GM21526 (cell line): ENCODE results near the gene SPATA31C2.
"Not testable (repeated sequence)": the region's sequence is repeated elsewhere in the genome, so short reads cannot be mapped to it uniquely, and the experiment has no call there.

Experiments
- ATAC-seq: cut with Tn5 transposase; IDR thresholded peaks from one replicate; pipeline ENCODE4 v1.9.1; 2021; ENCODE audit warnings: moderate library complexity; ENCODE audit not compliant: unreplicated experiment, low FRiP score

Gene SPATA31C2

DNA sequence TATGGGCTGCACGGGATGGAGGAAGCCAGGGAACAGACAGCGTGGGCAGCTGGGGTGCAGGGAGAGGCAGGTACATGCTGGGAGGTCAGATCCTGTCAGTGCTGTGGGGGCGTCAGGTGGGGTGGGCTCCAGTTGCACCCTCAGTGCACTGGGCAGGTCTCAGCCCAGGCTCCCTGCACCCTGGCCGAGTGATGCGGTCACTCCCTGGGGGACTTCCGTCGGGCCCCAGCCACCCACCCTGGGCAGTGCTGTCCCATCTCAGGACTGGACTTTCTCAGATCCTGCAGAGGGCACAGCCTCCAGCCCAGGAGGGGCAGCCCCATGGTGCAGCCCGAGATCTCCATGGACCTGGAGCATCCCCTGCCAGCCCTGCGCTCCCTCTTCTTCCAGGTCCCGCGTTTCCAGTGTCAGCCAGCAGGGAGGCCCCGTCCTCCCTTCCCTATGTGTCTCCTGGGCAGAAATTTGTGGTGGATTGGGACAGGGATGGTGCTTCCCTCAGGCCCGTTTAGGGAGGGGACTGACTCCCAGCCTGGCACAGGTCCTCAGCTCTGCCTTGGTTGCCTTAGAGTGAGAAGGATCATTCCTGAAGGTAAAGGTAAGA lies 10.5 kb downstream of the SPATA31C2 start:
- not testable (repeated sequence) for ATAC-seq

- ATAC-seq = not testable (repeated sequence)
Observed at GRCh38 chr9:88123413-88123812, 14.9 kb downstream of the SPATA31C2 start.

GRCh38 chr9:88118121-88118520 lies 20.2 kb downstream of the SPATA31C2 start:
- ATAC-seq = not testable (repeated sequence)

DNA sequence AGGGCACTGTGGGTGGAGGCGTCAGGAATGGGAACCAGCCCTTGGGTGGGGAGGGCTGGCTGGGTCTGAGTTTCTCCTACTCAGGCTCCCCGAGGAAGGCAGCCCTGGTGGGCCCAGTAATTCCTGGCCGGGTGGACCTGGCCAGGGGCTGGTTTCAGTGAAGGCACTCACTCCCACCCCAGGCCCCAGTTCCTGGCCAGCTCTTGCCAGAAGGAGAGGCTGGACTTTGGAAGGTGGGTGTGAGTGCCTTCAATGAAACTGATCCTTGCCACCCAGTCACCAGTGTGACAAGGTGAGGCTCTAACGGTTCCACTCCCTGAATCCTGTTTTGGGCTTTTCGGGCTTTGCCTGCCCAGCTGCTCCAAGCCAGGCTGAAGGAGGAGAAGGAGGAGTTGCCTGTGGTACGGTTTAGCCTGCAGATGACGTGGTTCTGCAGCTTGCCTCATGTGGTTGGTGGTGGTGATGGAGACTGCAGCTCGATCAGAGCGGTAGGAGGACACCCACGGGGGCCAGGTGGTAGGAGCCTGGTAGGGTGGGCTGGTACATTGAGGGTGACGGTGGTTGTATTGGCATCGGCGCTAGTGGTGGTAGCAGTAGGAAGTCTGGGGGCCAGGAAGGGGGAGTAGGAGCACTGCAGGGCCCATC lies 23.2 kb downstream of the SPATA31C2 start:
- not testable (repeated sequence) for ATAC-seq

GRCh38 chr9:88114283-88114967 lies 23.9 kb downstream of the SPATA31C2 start:
- not testable (repeated sequence) for ATAC-seq

- not testable (repeated sequence) for ATAC-seq
Observed at GRCh38 chr9:88113156-88114130, 24.8 kb downstream of the SPATA31C2 start.

DNA sequence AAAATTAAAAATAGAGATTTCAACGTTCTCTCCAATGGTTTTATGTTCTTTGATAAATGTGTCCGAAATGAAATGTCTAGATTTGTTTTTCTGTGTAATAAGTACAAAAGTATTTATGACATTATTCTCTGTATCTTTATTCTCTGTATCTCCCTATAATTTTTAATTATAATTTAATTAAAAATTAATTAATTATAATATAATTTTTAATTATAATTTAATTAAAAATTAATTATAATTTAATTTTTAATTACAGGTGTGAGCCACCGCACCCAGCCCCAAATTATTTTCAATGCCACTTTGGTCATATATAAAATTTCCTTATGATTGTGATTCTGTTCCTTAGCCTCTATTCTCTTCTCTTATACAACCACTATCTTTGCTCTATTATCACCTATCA lies 28.2 kb downstream of the SPATA31C2 start:
- no peak for ATAC-seq

GRCh38 chr9:88108779-88109178 lies 29.5 kb downstream of the SPATA31C2 start:
- no peak for ATAC-seq

GRCh38 chr9:88106492-88106891 lies 31.8 kb downstream of the SPATA31C2 start:
- no peak for ATAC-seq

GRCh38 chr9:88092797-88093331 lies 45.4 kb downstream of the SPATA31C2 start:
- no peak for ATAC-seq

DNA sequence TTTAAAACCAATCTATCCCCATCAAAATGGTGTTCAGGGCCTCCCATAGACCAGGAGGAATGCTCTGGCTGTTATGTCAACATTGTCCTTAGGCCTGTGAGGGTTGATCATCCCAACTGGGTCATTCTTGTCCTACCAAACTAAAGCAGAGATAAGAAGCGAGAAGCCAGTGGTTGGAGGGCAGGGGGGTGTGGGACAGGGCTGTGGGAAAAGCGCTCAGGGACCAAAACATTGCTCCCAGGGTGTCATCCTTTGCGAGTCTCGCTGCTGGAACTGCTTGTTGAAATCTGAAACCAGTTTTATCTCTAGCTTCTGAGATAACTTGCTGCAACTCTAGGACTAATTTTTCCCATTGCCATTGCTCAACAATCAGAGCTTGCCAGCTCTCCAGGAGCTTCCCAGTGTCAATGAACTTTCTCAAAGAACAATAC lies 48.1 kb downstream of the SPATA31C2 start:
- ATAC-seq = no peak

DNA sequence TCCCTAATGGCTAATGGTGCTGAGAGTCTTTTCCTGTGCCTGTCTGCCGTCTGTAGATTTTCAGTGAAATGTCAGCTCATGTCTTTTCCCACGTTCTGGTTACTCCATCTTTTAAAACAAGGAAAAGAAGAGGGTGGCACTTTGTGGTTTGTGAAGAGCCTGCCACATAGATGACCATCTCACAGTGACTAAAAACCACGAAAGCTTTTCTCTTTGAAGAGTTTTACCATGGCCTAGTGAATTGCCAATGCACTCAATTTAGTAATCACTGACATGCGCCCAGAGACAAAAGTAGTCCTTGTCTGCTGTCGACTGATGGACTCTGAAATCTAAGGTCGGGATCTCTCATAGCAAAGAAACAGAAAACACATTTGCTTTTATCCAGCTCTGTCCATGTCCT lies 50.4 kb downstream of the SPATA31C2 start:
- ATAC-seq = no peak

GRCh38 chr9:88085476-88085875 lies 52.8 kb downstream of the SPATA31C2 start:
- ATAC-seq = no peak

- ATAC-seq = no peak
Observed at GRCh38 chr9:88084357-88085183, 53.7 kb downstream of the SPATA31C2 start.
